HEK293 (cell line): Measurements from ENCODE around the gene ECE1.
"Not testable (repeated sequence)": the region's sequence is repeated elsewhere in the genome, so short reads cannot be mapped to it uniquely, and the experiment has no call there.

ENCODE experiments used
- ZNF214 ChIP-seq: fragments of 450-650 bp; formaldehyde crosslinking; IDR thresholded peaks from 2 replicates; pipeline ENCODE4 v1.5.1; 2017; ENCODE audit warnings: missing biosample characterization, mild to moderate bottlenecking, missing genetic modification characterization, borderline replicate concordance
- ZNF416 ChIP-seq: fragments of 450-650 bp; formaldehyde crosslinking; IDR thresholded peaks from 2 replicates; pipeline ENCODE4 v1.5.1; 2016; ENCODE audit warnings: missing biosample characterization, missing genetic modification characterization

- TF ChIP-seq ZNF416 (tag by site-specific recombination); ZNF214: not testable (repeated sequence)
Measured at GRCh38 chr1:21282020-21282419, 8.2 kb downstream of the ECE1 start.
